ENCODE data around the gene CHKB.

- TF ChIP-seq POLR2AphosphoS5 (IDR thresholded peaks at IDR 0.05), result no peak
- no peak for TF ChIP-seq CTCF (IDR thresholded peaks at IDR 0.05)
- no peak for TF ChIP-seq POLR2A (IDR thresholded peaks at IDR 0.05; ENCODE audit: low read depth)
These were observed 19.1 kb downstream of the CHKB start for GRCh38 chr22:50563413-50564160.

All from esophagus muscularis mucosa (tissue), 3 donors.